Endodermal cell (in vitro differentiated cells): ENCODE measurements around the gene SEC16A. TPM values are rescaled to one million over a fixed set of nuclear protein-coding genes. Genes with fewer than 3 reads are reported as not detected.

Experiments
- DNase-seq: peaks from one replicate; pipeline ENCODE4 v3.0.0-alpha.2; 2017
- H3K27ac ChIP-seq: 2 replicates; pipeline ENCODE4 v1.5.1; 2013; ENCODE audit warnings: mild to moderate bottlenecking, low read depth, low read length, moderate library complexity
- H3K27me3 ChIP-seq: 2 replicates; pipeline ENCODE4 v1.6.1; 2013; ENCODE audit warnings: mild to moderate bottlenecking, low read length, moderate library complexity; ENCODE audit not compliant: insufficient read depth, control insufficient read depth, poor library complexity, severe bottlenecking
- H3K36me3 ChIP-seq: 2 replicates; pipeline ENCODE4 v1.7.0; 2013; ENCODE audit warnings: mild to moderate bottlenecking, low read length, moderate library complexity; ENCODE audit not compliant: control insufficient read depth, insufficient read depth
- H3K4me1 ChIP-seq: one replicate; pipeline ENCODE4 v1.7.0; 2013; ENCODE audit warnings: low read length; ENCODE audit not compliant: control insufficient read depth, insufficient read depth
- H3K4me3 ChIP-seq: 2 replicates; pipeline ENCODE4 v1.5.1; 2013; ENCODE audit warnings: mild to moderate bottlenecking, low read length, moderate library complexity
- H3K9ac ChIP-seq: 2 replicates; pipeline ENCODE4 v1.6.1; 2013; ENCODE audit warnings: mild to moderate bottlenecking, low read length, moderate library complexity; ENCODE audit not compliant: poor library complexity, severe bottlenecking; ENCODE audit errors: extremely low read depth
- H3K9me3 ChIP-seq: 2 replicates; pipeline ENCODE4 v1.6.1; 2013; ENCODE audit warnings: mild to moderate bottlenecking, low read length, moderate library complexity; ENCODE audit not compliant: control insufficient read depth
- H3K27ac Mint-ChIP-seq: 2 replicates; pipeline ENCODE4 v1.8.0; 2020; ENCODE audit warnings: mixed read lengths
- H3K27me3 Mint-ChIP-seq: 2 replicates; pipeline ENCODE4 v1.8.0; 2021; ENCODE audit warnings: mild to moderate bottlenecking, mixed read lengths; ENCODE audit not compliant: insufficient read depth
- H3K36me3 Mint-ChIP-seq: 2 replicates; pipeline ENCODE4 v1.8.0; 2020; ENCODE audit warnings: low read depth, mixed read lengths
- H3K4me1 Mint-ChIP-seq: 2 replicates; pipeline ENCODE4 v1.8.0; 2020; ENCODE audit warnings: mixed read lengths
- H3K4me3 Mint-ChIP-seq: 2 replicates; pipeline ENCODE4 v1.8.0; 2020; ENCODE audit warnings: mild to moderate bottlenecking, moderate library complexity, mixed read lengths
- H3K9me3 Mint-ChIP-seq: 2 replicates; pipeline ENCODE4 v1.8.0; 2020; ENCODE audit warnings: mild to moderate bottlenecking, mixed read lengths
- CTCF ChIP-seq: fragments of 200-600 bp; sonication (generic); conservative IDR thresholded peaks from 2 replicates; pipeline ENCODE4 v1.5.0; 2021; ENCODE audit warnings: antibody characterized with exemption, mild to moderate bottlenecking
- WGBS, 2 experiments: methylation state at CpG; one replicate each; pipeline versions ENCODE4 v1.1.5 to v1.1.7; 2013; ENCODE audit warnings: missing lambda C conversion rate in 2 of 2, mixed read lengths in 1 of 2; ENCODE audit not compliant: insufficient coverage in 1 of 2, insufficient read length in 1 of 2; 5-methylcytosine and 5-hydroxymethylcytosine counted together
- total RNA-seq, 2 donors: library from RNA; stranded (reverse); fragmentation: NEBNext Ultra II Directional in 1 of 2; extraction: Animal tissue kit (Norgen Biotek cat#: 25700) in 1 of 2; gene quantifications; 2 replicates in 1 of 2; 3 replicates in 1 of 2; pipeline ENCODE4 v1.2.1, GENCODE V29; 2021

Gene SEC16A
- total RNA-seq, 2 donors from 2014 or later: 54.6 to 60.7 TPM

- Histone ChIP-seq H3K4me3 (no peak overlapping the region), H3K9me3 (no peaks in the 10 kb centered on the region), H3K4me1 (no peaks in the 10 kb centered on the region), H3K27me3 (no peaks in the 10 kb centered on the region), H3K9ac (no peak overlapping the region), H3K36me3 (peaks cover 85% of the 10 kb centered on the region), H3K27ac (no peak overlapping the region)
- Mint-ChIP-seq H3K4me1 (no peaks in the 10 kb centered on the region), H3K27ac (no peak overlapping the region), H3K36me3 (peaks cover 74% of the 10 kb centered on the region), H3K27me3 (no peaks in the 10 kb centered on the region), H3K4me3 (no peak overlapping the region), H3K9me3 (no peaks in the 10 kb centered on the region)
- 94 to 95% methylated on average over 15 to 26 of the region's 26 CpGs for WGBS, 2 experiments
- peak; percentile 62 for DNase-seq
- TF ChIP-seq CTCF: peak; percentile 45
These were observed 31.5 kb downstream of the SEC16A start for GRCh38 chr9:136451221-136451877.

GRCh38 chr9:136448655-136449054, 34.2 kb downstream of the SEC16A start:
- WGBS, 2 experiments: 92 to 100% methylated on average over 3 of the region's 3 CpGs

DNA sequence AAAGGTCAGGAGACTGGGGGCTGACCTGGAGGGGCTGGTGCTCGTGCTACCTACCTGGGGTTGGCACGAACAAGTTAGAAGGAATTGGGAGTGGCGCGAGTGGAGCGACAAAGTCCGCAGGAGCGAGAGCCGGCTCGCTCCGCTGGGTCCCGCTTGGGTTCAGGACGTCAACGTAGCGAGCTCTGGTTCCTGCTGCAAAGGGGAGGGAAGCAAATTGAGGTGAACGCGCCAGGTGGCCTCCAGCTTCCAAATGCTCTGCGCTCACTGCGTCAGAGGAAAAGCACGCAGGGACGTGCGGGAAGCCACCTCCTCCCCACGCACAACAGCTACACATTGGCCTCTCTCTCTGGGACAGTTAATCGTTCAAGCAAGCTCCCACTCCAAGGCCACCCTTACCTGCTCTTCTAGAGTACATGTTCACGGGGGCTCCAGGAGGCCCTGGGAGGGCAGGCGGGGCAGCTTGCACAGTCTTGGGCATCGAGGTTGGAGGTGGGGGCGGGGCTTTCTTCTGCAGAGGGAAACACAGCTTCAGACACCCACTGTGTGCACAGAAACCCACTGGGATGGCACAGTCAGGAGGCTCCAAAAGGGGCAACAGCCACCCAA, 35.6 kb downstream of the SEC16A start:
- TF ChIP-seq CTCF: no peak

More at GRCh38 chr9:136448655-136449054, 34.2 kb downstream of the SEC16A start:
- H3K4me1 Mint-ChIP-seq: no peaks in the 10 kb centered on the region
- TF ChIP-seq CTCF: no peak
- Histone ChIP-seq H3K27ac (no peak overlapping the region), H3K9me3 (no peaks in the 10 kb centered on the region), H3K4me1 (no peaks in the 10 kb centered on the region), H3K9ac (no peak overlapping the region), H3K27me3 (no peaks in the 10 kb centered on the region), H3K4me3 (no peak overlapping the region), H3K36me3 (peaks cover 85% of the 10 kb centered on the region)
- no peak overlapping the region for H3K27ac Mint-ChIP-seq
- H3K27me3 Mint-ChIP-seq: no peaks in the 10 kb centered on the region
- DNase-seq: no peak
- peaks cover 74% of the 10 kb centered on the region for H3K36me3 Mint-ChIP-seq
- no peak overlapping the region for H3K4me3 Mint-ChIP-seq
- no peaks in the 10 kb centered on the region for H3K9me3 Mint-ChIP-seq

More for the DNA sequence above, 35.6 kb downstream of the SEC16A start:
- H3K9me3 ChIP-seq: no peaks in the 10 kb centered on the region
- H3K4me1 Mint-ChIP-seq: no peaks in the 10 kb centered on the region
- peaks cover 82% of the 10 kb centered on the region for H3K36me3 ChIP-seq
- peaks cover 78% of the 10 kb centered on the region for H3K36me3 Mint-ChIP-seq
- H3K9ac ChIP-seq: no peak overlapping the region
- H3K27me3 ChIP-seq: no peaks in the 10 kb centered on the region
- no peak overlapping the region for H3K4me3 Mint-ChIP-seq
- no peaks in the 10 kb centered on the region for H3K4me1 ChIP-seq
- no peak for DNase-seq
- H3K27ac Mint-ChIP-seq: peak overlapping the region; percentile 49
- H3K27ac ChIP-seq: no peak overlapping the region
- H3K4me3 ChIP-seq: no peak overlapping the region
- H3K27me3 Mint-ChIP-seq: no peaks in the 10 kb centered on the region
- H3K9me3 Mint-ChIP-seq: no peaks in the 10 kb centered on the region
- WGBS, 2 experiments: 96 to 99% methylated on average over 23 to 27 of the region's 27 CpGs
